HT-29 (cell line): ENCODE data around the gene CROCC2. TPM values are rescaled to one million over a fixed set of nuclear protein-coding genes. Genes with fewer than 3 reads are reported as not detected.

Source experiments
- DNase-seq: peaks from one replicate; pipeline ENCODE4 v3.0.0-alpha.2; 2015; ENCODE audit warnings: low spot score
- total RNA-seq: library from RNA; depleted of rRNA; stranded (reverse); fragments of >200 nt; shearing (Covaris generic); gene quantifications from 2 replicates; pipeline ENCODE4 v1.2.3, GENCODE V29; 2014

Gene CROCC2
- total RNA-seq, 1 experiment from 2014 or later, result not detected

GRCh38 chr2:240955306-240956170 is 49.4 kb downstream of the CROCC2 start:
- DNase-seq, result no peak

- DNase-seq, result no peak
Observed at GRCh38 chr2:240956171-240956934, 50.2 kb downstream of the CROCC2 start.

GRCh38 chr2:240956935-240957655 is 51.0 kb downstream of the CROCC2 start:
- no peak for DNase-seq

- DNase-seq, result no peak
Observed at GRCh38 chr2:240957656-240958365, 51.7 kb downstream of the CROCC2 start.

GRCh38 chr2:240958366-240959213 is 52.5 kb downstream of the CROCC2 start:
- no peak for DNase-seq

- DNase-seq, result no peak
Observed at GRCh38 chr2:240959214-240959940, 53.2 kb downstream of the CROCC2 start.

- no peak for DNase-seq
Observed at GRCh38 chr2:240959941-240960308, 53.8 kb downstream of the CROCC2 start.

- no peak for DNase-seq
Observed at GRCh38 chr2:240960309-240960970, 54.3 kb downstream of the CROCC2 start.

GRCh38 chr2:240960971-240961876 is 55.1 kb downstream of the CROCC2 start:
- no peak for DNase-seq

- no peak for DNase-seq
Observed at GRCh38 chr2:240961910-240962299, 55.8 kb downstream of the CROCC2 start.

GRCh38 chr2:240962300-240963064 is 56.3 kb downstream of the CROCC2 start:
- DNase-seq, result no peak

GRCh38 chr2:240963065-240963867 is 57.1 kb downstream of the CROCC2 start:
- no peak for DNase-seq

GRCh38 chr2:240963868-240964703 is 58.0 kb downstream of the CROCC2 start:
- no peak for DNase-seq

GRCh38 chr2:240964704-240965295 is 58.7 kb downstream of the CROCC2 start:
- no peak for DNase-seq

GRCh38 chr2:240965296-240965904 is 59.3 kb downstream of the CROCC2 start:
- no peak for DNase-seq
